Fibroblast of upper back skin (primary cell): Measurements from ENCODE around the gene PGBD5.

Experiments used
- DNase-seq: peaks from one replicate; pipeline ENCODE4 v3.0.0-alpha.2; 2013

The PGBD5 gene

DNA sequence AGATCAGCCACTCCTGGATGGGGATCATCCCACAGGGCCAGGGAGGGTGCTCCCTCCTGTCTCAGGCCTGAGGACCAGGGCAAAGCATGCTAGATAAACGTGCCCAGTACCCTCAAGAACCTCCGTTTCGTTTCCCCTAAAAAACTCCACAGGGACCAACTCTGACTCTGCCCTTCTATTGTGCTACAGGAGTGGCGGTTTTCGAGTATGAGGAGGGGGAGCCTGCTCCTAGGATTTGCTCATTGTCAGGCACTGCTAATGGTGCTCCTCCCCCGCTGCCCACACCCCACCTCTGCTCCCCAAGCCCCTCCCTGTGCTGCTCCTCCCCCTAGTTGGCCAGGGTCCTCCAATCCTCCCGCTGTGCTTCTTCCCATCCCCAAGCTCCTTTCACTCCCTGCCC, 32.0 kb downstream of the PGBD5 start:
- no peak for DNase-seq

DNA sequence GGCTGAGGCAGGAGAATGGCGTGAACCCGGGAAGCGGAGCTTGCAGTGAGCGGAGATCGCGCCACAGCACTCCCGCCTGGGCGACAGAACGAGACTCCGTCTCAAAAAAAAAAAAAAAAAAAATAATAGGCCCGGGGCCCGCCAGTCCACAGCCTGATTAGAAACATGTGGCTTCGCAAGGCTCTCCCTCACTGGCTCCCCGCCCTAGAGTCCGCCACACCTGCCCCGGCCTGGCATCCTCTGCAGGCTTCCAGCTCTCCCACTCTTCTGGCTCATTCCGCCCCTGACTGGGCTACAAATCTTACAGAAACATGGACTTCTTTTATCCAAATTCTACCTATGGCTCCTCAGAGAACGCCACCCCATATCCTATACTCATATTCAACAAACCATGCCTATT, 32.4 kb downstream of the PGBD5 start:
- no peak for DNase-seq

DNA sequence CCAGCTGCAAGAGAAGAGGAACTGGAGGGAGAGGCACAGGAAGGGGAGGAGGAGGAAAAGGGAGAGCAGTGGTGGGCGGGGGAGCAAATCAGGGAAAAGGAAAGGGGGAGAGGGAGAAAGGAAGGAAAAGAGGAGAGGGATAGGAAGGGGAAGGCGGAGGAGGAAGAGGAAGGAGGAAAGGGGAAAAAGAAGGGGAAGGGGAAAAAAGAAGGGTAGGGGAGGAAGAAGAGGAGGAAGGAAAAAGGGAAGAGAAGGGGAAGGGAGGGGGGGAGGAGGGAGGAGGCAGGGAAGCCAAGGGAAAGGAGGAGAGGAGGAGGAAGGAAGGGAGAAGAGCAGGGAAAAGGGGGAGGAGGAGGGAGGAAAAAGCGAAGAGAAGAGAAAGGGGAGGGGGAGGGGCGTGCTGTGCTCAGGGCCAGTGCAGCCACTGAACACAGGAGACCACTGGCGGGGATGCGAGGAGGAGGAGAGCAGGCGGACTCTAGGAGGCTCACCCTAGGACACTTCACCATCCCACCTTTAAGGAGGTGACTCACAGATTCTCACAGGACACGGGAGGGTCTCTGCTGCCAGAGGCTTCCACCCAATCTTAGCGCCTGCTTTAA, 33.1 kb downstream of the PGBD5 start:
- DNase-seq: no peak

DNA sequence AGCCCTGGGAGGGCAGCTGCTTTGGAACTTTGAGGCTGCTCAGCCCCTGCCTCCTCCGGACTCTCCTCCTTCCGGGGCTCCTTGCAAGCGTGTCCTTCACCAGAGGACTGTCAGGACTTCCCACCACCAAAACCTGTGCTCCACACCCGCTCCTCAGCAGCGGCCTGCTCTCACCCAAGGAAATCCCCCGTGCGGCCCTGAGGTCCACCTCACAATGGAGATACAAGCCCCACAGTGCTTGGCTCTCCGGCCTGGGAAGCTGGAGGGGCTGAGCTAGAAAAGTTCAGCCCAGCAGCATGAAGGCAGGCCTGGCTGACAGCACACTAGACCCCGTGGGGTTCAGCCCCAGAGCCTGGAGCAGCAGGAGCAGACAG, 33.6 kb downstream of the PGBD5 start:
- no peak for DNase-seq

DNA sequence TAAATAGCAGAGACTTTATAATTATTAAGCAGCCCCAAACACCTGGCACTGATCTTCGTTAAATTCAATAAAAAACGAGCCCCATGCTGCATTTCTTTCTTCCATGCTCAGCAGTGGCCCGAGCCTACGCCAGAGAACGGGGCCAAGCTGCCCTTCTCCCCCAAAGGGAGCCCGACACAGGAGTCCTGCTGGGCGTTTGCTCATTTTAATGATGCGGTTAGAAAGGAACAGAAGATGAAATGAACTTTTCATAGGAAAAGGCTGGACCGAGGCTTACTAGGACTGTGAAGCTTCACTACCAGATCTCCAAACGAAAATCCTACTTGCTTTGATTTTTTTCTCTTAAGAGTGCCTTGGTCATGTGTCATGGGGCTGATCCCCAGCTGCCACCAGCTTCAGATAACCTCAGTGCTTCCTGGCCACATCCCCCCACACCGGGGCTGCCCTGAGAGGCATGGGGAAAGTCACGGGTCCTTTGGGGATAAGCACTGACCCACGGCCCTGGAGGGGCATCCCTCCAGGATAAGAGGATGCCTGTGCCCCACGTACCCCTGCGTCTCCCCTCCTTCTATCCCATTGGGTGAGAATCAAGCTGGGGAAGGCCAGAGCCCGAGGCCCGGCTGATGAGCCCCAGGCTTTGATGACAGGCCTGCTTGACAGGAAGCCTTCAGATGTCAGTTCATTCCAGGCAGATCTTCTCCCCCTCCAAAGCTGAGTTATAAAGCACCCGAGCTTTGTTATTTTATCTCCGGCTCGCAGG, 34.2 kb downstream of the PGBD5 start:
- no peak for DNase-seq

DNA sequence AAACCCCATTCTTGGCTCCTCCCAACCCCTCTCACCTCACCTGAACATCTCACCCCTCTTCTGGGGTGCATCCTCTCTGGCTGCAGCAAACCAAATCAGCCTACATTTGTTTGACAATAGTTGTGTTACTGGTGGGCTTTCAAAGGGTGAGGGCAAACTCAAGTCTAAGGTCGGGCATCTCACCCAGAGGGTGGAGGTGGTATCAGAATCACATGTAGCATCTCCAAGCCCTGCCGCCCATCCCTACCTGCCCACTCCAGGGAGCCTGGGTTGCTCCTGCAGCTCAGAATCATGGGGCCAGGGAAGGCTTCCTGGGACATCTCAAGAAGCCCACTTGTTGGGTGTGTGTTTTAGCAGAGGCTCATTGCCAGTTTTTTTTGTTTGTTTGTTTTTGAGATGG, 35.8 kb downstream of the PGBD5 start:
- no peak for DNase-seq

DNA sequence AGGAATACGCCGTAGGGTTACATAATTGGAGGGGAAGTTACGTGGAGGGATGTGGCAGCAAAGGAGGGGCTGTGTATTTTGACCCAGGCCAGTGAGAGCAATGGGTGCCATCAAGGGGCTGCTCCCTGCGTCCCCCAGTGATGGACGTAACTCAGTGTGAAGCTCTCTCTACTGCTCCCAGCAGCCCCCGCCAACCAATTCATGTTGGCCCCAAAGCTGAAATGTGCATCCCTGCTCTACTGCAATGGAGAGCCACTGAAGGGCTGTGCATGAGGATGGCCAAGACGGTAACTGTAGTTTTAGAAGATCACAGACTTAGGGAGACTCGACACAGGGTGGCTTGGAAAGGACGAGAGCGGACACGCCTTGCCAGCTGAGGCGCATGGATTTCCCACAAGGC, 38.3 kb downstream of the PGBD5 start:
- DNase-seq: no peak

DNA sequence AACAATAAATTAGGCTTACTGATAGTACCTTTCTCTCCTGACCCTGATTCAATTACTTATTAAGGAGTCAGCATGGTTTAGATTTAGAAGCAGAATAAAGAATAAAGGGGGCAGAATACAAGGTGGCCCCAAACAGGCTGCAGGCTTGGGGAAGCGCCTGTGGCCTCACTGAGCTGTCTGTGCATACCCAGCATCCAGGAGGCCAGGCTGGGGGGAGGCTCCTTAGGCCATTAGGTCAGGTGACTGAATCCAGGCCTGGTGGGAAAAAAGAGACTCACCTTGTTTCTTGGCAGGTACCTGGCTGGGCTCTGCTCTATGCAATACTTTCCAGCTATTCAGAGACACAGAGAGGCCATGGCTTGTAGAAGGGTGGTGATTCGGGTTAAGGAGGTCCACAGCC, 38.8 kb downstream of the PGBD5 start:
- DNase-seq: no peak

DNA sequence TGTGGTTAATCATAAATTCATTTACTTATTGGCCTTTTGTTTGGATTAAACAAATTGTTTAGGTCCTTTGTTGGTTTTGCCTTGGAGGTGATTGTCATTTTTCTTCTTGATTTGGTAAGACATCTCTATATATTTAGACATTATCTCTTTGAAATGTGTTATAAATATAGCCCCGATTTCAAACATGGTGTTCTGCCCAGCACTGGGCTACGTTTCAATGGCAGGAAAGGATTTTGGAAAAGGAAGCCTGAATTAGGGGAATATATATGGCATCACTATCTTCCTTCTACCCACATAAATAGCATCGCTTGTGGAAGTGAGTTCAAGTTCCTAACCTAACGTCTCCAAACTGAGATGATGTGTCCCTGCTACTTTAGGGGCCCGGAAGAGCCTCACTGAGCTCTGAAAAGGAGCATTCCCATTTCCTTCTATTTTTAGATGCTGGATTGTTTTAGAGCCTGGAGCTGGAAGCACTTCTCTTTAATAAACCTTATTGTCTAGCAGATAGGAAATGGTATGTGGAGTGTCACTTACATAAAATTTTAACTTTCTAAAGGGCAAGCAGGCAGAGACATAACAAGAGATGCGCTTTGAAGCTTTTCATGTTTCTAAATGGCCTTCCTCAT, 39.4 kb downstream of the PGBD5 start:
- no peak for DNase-seq

DNA sequence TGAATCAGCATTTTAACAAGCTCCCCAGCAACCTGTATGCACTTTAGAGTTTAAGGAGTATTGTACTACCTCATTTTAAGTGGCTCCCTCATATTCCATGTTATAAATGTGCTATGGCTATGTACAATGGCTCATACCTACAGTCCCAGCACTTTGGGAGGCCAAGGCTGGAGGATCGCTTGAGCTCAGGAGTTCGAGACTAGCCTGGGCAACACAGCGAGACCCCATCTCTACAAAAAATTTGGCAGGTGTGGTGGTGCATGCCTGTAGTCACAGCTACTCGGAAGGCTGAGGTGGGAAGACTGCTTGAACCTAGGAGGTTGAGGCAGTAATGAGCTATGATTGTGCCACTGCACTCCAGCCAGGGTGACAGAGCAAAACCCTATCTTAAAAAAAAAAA, 40.2 kb downstream of the PGBD5 start:
- no peak for DNase-seq

DNA sequence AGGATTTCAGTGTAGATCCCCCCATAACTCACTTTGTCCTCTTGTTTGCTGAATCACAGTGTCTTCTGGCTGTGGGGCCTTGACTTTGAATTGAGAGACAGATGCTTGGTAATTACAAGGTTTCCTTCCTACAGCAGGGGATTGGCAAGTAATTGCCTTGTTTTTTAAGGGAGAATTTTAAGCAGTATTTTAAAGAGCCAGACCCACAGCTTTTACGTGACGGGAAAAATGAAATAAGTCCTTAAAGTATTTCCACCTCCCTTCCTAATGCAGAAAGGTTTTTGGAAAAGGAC, 41.0 kb downstream of the PGBD5 start:
- DNase-seq: no peak

DNA sequence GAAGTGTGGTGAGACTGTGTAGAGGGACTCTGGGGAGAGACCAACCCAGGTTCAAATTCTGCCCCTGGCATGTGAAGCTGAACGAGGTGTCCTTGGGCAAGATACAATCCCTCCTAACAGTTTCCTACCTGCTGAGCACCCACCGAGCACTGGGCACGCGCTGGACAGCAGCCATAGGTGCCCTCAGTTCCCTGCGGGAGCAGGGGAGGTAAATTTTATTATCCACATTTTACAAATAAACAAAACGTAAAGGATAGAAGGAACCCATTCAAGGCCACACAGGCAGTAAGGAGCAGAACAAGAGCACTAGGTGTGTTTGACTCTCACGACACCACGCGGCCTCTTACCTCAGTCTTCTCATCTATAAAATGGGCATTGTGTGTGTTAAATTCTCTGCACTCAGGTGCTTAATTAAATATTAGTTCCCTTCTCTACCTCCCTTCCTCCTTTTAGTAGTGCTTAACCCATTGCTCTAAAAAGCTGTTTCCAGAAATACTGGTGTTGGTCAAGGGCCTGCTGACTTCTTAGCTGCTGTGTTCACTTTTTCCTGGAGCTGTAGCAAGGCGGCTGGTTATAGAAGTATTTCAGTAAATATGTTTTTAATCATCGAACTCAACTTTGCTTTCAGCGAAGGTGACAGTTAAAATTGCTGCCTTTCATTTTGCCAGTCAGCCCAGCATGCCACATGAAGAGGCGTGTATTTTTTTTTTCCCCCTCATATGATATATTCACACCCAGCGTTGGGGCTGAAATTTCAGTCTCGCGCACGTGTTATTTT, 41.6 kb downstream of the PGBD5 start:
- no peak for DNase-seq

DNA sequence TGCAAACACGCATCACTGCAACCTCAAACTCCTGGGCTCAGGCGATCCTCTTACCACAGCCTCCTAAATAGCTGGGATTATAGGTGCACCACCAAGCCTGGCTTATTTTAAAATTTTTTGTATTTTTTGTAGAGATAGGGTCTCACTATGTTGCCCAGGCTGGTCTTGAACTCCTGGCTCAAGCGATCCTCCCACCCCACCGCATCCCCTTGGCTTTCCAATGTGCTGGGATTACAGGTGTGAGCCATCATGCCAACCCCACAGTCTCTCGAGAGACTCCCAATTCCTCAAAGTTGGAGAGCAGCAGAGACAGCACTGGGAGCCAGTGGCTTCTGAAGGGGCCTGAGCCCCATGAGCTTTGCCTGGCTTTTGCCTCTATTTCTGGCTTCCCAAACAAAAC, 42.7 kb downstream of the PGBD5 start:
- no peak for DNase-seq

DNA sequence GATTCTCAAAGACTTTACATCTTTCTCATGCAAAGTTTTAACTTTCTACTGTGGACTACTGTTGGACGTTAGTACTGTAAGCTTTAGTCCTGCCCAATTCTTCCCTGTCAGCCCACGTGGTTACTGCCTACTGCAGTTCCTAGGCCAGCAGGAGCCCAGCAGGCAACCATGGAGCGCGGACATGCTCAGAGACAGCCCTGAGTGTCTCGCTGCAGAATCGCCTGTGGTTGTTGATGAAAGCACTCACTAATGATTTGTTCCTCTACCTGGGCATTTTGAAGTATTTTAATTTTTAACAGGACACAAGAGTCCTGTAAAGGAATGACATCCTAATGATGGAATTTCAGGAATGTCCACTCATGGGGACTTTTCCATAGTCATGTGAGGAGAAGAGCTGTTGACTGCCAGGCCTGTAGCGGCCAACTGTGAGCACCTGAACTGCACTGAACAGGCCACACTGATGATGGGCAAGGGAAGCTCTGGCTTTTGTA, 44.1 kb downstream of the PGBD5 start:
- DNase-seq: no peak

DNA sequence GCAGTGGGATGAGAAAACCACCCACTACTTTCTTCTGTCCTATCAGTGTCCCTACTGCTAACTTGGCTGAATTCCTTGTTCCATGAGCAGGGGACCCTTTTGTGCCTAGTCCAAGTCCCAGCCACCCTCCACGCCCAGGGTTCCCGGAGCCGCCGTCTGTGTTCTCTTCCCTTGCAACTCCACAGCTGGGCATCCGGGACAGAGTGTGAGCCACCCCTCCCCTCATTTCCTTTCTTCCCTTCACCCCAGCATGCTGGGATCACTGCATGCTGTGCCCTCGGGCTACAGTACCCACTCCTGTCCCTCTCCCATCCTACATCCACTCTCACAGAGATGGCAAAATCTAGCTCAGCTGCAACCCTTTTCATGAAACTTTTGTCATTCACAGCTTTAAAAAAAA, 44.5 kb downstream of the PGBD5 start:
- no peak for DNase-seq

DNA sequence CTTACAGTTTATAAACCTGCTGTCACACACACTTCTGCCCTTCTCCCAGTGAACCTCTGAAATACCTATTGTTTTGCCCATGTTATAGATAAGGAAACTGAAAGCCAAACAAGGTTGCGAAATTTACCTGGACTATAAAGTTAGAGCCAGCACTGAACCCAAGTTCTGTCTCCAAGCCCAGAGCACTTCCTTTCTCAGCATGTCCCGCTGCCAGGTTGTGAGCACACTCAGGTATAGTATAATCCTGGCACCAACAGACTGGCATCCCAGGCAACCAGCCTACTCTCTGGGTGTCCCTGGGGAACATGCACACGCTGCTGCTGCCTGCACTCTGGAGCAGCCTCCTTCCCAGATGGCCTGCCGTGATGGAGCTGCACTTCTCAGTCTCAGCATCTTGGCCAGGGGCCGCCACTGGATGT, 45.1 kb downstream of the PGBD5 start:
- DNase-seq: no peak

DNA sequence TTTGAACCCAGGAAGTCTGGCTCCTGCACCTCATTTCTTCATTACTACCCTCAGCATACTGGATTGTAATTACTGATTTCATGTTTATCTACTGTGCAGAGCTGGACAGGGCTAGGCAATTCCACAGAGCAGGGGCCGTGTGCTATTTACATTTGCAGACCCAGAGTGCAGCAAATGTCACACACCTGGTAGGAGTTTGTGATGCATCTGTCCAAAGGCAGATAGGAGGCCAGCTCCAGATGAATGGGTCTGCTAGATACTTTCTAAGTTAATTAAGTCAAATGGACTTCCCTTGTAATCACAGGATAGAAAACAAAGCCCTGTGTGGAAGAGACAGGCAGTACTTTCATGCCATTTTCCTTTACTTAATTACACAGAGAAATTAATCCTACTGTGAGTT, 46.2 kb downstream of the PGBD5 start:
- no peak for DNase-seq

DNA sequence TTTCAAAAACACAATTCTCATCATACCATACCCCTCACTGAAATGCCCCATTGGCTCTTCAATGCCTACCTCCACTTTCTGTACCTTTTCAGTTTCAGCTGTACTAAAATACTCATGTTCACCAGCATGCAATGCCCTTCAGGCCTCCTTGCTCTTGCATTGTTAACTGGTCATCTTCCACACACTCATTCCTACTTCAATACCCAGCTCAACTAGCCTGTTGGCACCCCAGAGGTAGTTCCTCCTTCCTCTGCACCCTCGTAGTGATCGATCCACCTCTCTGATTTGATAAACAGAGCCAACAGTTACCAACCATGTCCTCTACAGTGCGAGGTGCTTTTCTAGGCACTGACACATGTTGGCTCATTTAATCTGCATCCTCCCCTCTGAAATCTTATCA, 46.7 kb downstream of the PGBD5 start:
- DNase-seq: no peak

DNA sequence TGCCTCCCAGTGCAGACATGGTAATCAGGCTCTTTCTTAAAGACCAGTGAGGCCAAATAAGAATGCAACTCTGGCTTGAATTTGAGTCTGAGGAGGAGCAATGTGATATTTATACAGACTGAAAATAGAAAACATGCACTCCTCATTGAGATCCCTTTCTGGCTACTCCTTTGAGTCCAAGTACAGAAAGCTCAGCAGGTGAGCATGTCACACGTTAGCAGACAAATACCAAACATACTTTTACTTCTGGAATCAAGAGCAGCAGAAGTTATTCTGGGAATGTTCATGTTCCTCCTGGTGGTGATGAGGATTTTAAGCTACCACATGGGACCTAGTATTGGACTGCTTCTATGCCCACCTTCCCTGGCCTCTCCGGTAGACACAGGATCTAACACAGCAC, 48.3 kb downstream of the PGBD5 start:
- DNase-seq: no peak

DNA sequence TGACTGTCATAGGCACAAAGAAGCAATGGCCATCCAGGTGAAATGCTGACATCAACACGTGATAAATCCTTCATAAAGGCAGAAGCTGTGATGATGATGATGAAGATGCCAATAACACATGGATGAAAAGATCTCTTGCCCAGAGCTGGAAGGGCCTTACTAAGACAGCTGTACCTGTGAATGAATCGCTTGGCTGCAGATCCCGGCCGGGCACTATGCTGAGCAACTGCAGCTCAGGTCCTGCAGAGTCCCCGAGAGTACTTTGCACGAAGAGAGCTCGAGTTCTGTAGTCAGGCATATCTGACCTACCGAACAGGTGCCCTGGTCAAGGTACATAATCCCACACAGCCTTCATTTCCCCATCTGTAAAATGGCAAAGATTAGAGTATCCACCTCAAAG, 48.8 kb downstream of the PGBD5 start:
- DNase-seq: no peak

DNA sequence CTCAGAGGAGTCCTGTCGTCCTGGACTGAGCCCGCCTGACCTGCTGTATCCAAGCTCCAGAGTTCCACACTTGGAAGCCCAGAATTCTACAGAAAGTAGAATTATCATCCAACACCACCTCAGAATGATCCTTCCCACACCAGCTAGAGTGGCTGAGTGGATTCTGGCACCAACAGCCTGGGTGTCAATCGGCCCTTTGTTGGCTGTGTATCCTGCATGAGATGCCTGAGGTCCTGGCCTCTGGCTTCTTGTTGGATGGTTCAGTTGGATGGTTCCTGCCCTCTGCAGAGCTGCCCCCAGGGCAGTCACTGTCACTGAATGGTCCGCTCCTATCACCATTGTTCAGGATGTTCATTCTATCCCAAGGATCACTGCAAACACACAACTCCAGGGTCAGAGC, 49.8 kb downstream of the PGBD5 start:
- no peak for DNase-seq

DNA sequence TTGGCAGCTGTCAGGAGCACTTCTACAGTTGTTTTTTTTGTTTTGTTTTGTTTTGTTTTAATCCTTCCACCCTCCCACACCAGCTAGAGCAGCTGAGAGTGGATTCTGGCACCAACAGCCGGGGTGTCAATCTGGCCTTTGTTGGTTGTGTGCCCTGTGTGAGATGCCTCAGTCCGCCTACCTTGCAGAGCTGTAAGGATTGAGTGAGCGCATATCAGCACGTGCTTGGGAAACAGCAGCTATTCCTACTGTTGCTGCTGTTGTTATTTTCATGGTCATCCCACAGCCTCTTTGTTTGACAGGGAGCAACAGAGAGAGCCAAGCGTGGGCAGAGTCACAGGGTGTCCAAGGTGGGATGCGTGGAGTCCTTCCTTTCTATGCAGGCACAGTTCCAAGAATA, 50.4 kb downstream of the PGBD5 start:
- no peak for DNase-seq

DNA sequence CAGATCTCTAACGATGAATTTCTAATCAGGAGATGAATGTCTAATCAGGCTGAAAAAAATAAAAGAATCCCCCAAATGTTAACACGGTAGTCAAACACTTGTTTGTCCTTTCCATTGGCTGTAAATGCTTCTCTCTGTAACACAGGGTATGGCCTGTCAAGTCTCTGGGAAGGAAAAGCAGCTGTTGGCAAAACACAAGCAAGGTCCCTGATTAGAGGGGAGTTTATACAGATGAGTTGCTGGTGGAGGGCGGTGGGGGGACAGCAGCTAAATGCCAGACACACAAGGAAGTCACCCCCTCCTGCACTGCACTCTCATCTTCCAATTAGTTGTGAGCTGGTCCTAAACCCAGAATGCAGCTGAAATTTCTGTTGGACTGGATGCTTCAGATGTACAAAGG, 51.0 kb downstream of the PGBD5 start:
- no peak for DNase-seq
